ENCODE data around the gene SIPA1L3.

SIPA1L3 gene

GRCh38 chr19:38196245-38196837, 289.3 kb downstream of the SIPA1L3 start:
- DNase-seq: no peak

- DNase-seq: no peak
Observed at GRCh38 chr19:38196948-38197656, 290.1 kb downstream of the SIPA1L3 start.

GRCh38 chr19:38197937-38198704, 291.1 kb downstream of the SIPA1L3 start:
- no peak for DNase-seq

DNA sequence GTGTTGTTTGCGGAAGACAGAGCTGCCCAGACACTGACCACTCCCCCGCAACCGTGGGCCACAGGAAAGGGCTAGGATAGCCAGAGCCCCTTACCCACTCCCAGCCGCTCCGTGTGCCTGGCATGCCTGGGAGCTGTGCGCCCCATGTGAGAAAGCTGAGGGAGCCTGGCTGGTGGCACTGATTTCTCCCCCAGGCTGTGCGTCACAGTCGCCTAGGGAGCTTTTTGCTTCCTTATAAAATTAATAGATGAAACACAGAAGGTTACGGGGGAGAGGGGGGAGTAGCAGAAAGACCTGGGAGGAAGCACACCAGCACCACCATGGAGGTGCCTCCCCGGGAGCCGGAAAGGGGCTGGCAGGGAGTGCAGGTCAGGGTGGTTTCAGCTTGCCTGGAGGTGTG, 292.3 kb downstream of the SIPA1L3 start:
- no peak for DNase-seq

DNA sequence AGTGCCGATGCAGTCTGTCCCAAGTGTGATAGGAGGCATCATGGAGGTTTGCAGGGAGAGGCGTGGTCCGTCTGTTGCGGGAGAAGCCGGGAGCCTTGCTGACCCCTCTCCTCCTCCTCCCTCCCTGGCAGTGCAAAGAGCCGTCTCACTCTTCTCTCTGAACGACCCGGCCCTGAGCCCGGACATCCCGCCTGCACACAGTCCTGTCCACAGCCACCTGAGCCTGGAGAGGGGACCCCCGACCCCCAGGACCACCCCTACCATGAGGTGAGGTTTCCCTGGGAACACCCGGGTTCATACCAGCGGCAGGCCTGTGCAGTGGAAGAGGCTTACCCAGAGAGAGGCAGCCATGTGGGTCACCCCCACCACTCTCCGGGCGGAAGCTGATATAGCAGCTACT, 294.7 kb downstream of the SIPA1L3 start:
- no peak for DNase-seq

DNA sequence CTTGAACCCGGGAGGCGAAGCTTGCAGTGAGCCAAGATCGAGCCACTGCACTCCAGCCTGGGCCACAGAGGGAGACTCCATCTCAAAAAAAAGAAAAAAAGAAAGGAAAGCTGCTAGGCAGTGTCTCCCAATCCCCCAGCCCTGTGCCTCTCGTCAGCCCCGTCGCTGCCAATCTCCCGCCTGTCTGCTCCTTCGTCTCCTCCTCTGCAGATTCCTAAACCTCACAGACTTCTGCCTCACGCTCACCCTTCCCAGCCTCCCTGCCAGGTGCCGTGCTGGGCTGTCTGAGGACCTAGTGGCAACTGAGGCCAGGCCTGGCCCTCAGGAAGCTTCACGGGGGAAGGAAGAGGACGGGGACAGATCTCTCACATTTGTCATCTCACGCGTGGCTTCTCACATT, 295.5 kb downstream of the SIPA1L3 start:
- DNase-seq: no peak

DNA sequence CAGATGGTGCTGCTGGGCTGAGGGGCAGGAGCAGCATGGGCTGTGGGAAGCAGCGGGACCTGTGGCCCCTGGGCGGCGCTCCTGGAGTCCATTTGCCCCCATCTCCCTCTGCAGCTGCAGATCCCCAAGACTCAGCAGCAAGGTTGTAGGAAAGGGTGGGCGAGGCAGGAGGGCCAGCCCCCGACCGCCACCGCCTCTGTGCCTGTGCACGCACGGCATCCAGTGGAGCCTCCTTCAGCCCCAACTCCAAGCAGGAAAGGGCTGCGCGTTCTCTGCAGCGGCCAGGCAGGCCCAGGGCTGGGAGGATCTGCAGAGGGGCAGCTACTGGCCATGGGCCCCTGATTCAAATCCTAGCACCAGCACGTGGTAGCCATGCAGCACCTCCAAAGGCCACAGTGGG, 296.2 kb downstream of the SIPA1L3 start:
- DNase-seq: no peak

GRCh38 chr19:38204096-38204495, 297.1 kb downstream of the SIPA1L3 start:
- DNase-seq: no peak

GRCh38 chr19:38204728-38205127, 297.7 kb downstream of the SIPA1L3 start:
- DNase-seq: no peak

DNA sequence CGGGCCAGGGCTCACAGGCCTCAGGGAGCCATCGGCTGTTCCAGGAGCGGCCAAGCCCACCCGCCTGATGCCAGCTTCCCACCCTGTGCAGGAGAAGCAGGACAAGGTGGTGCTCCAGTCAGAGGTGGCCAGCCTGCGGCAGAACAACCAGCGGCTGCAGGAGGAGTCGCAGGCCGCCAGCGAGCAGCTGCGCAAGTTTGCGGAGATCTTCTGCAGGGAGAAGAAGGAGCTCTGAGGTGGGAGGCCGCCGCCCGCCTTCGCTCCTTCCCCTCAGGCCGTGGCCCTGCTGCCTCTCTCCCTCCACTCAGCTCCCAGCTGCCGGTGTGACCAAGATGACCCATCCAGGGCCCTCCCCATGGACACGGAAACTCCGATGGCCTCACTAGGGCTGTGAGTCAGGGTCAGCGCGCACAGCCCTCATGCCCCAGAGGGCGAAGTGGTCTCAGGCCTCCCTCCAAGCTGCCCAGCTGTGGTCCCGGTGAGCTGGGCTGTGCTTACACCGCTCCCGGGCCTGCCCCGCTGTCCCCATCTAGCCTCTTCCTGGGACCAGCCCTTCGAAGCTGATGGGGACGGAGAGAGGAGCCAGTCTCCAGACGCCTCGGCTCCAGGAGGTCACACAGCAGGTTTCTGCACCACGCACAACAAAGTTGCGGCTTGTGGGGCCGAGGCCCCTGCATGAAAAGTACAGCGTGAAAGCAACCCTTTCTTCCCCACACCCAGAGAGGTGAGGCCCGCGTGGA, 299.2 kb downstream of the SIPA1L3 start:
- no peak for DNase-seq

DNA sequence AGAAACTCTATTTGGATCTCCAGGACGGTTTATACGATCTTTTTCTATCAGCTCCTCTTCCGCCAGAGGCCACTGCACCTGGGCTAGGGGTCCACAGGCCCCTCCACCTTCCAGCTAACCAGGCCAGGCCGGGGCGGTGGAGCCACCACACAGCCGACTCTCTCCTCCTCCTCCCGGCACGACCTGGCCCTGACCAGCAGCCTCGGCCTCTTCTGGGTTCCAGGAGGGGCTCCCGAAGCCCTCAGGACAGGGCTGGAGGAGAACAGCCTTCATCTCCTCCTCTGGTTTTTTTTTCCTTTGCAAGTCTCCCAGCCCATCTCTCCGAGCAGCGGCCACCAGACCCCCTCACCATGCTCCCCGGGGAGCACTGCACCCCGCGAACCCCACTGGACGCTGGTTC, 299.9 kb downstream of the SIPA1L3 start:
- no peak for DNase-seq

DNA sequence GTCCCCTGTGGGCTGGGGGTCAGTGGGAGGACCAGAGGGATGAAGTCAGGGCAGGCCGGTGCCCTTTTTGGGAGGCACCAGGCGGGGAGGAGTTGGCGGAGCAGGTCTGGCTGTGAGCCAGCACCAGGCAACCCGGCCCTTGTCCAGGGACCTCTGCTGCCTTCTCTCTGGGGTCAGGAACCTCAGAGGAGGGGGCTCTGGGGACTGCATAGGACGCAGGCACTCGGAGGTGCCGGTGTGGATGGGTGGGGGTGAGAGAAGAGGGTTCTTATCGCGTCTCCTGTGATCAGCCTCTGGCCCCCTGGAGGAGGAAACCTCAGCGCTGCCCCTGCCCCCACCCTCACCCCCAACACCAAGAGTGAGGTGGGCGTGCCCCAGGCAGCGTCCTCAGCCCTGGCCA, 300.5 kb downstream of the SIPA1L3 start:
- no peak for DNase-seq

DNA sequence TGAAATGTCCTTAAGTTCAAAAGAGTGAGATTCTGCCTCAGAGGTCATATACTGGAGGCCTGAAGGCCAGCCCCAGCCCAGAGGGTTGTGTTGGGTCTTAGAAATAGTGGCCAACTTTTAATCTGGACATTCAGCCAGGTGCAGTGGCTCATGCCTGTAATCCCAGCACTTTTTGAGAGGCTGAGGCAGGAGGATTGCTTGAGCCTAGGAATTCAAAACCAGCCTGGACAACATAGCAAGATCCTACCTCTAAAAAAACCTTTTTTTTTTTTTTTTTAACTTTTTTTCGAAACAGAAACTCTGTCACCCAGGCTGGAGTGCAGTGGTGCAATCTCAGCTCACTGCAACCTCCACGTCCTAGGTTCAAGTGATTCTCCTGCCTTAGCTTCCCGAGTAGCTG, 301.6 kb downstream of the SIPA1L3 start:
- no peak for DNase-seq

DNA sequence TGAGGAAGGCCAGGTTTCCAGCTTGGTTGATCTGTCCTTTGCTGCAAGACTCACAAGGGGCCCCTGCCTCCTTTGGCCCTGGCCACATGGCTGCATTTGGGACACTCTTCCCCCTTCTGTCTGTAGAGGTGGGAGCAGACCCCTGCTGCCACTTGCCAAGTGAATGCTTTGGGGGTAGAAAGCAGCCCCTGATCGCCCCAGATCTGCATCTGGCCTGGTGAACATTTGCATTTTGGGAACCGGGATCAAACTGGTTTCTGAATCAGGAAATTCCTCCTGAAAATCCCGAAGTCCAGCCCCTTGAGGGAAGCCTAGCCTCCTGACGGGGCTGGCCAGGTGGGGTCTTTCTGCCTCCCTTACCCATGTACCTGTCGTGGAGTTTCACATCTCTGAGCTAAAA, 302.1 kb downstream of the SIPA1L3 start:
- no peak for DNase-seq

GRCh38 chr19:38209671-38210457, 302.9 kb downstream of the SIPA1L3 start:
- DNase-seq: no peak

- no peak for DNase-seq
Observed at GRCh38 chr19:38210458-38210987, 303.5 kb downstream of the SIPA1L3 start.

- no peak for DNase-seq
Observed at GRCh38 chr19:38211151-38211591, 304.2 kb downstream of the SIPA1L3 start.

GRCh38 chr19:38211766-38212165, 304.8 kb downstream of the SIPA1L3 start:
- no peak for DNase-seq

DNA sequence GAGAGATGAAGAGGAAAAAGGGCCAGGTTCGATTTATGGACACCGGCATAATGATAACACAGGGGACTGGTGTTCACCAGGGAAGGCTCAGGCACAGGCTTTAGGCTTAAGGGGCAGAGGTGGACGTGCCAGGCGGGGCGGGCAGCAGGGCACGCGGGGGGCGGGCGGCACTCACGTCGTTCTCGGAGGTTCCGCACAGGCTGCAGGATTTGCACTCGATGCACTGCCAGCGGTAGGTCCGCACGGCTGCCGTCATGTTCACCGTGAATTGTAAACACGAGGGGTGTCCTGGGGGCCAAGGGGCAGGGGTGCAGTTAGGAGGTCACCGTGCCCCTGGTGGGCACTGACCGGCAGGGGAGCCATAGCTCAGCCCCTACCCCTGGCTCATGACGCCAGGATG, 306.5 kb downstream of the SIPA1L3 start:
- DNase-seq: no peak

DNA sequence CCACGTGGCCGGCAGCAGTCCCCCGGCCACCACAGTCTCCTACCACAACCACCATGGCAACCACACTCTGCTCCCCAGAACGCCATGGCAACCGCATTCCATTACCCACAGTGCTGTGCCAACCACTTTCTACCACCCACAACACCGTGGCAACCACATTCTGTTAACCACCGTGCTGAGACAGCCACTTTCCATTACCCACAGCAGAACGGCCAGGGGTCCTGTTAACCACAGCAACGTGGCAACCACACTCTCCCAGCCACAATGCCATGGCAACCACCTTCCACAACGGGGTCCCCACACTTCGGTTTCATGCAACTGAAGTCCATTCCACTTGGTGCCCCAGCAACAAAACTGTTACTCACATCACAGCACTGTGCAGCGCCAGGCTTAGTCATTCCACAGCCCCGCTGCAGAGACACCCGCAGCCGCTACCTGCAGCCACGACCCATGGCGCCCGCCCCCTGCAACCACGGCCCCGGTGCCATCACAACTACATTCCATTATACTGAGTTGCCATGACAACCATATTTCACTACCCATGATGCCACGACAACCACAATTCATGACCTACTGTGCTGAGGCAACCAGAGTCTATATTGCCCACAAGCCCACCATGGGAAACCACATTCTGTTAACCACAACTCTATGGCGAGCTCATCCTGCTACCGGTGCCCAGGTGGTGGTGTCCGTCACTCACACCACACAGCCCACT, 307.1 kb downstream of the SIPA1L3 start:
- peak; percentile 83 to 86 for DNase-seq
